HG03378 (cell line): ENCODE data around the gene FAM110A.
A peak's percentile ranks its signal among the peaks of the same experiment; 100 is the strongest.
"Not testable (repeated sequence)": the region's sequence is repeated elsewhere in the genome, so short reads cannot be mapped to it uniquely, and the experiment has no call there.

Source experiments
- ATAC-seq: cut with Tn5 transposase; IDR thresholded peaks from one replicate; pipeline ENCODE4 v1.9.1; 2021; ENCODE audit warnings: mild to moderate bottlenecking, moderate library complexity; ENCODE audit not compliant: unreplicated experiment

The FAM110A gene

DNA sequence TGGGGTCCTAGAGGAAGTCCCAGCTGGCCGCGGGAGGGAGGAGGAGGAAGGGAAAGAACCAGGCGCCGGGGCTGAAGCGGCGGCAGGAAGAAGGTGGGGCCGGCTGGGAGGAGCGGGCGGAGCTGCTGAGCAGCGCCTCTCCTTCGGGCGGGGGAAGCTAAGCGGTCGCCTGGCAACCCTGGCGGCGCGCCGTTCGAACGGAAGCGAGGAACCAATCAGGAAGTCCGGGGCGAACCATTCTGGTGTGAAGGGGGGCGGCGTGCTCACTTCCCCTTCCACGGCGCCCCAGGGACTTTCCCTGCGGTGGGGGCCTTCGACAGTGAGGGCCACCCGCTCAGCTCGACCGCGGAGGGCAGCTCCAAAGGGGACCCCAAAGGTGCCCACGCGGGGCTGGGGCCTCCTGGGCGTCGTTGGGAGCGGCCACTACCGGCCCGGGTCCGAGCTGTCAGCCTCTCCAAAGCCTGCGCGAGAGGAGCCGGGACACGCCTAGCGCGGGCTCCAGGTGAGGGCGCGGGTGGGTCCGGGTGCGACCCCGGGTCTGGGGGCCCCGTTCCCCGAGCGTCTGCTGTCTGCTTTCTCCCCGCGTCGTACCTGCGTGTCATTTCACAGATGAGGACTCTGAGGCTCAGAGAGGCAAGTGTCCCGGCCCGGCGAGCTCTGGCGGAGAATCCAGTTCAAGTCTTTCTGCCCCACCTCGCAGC is at the start of gene FAM110A:
TSS of gene FAM110A (plus strand) at position 266 of the 701 bp plus-strand sequence. CDS start 11,090 bp downstream, outside the sequence.
- peak; percentile 90 for ATAC-seq

DNA sequence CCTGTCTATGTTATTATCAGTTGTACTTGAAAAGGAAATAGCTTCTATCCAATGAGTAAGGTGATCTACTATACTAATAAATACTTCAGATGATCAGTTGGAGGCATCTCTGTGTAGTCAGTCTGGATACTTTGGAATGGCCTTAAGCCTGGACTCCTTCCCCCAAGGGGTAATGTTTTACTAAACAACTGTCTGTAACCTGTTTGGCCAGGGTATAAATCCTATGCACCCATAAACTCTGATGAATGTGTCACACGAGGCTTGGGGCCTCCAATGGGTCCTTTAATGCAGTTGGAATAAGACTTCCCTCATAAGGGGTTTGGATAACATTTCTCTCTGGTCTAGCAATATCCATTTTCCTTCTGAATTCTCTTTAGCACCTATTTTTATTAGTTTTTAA is 45.7 kb upstream of the FAM110A start:
- ATAC-seq = no peak

DNA sequence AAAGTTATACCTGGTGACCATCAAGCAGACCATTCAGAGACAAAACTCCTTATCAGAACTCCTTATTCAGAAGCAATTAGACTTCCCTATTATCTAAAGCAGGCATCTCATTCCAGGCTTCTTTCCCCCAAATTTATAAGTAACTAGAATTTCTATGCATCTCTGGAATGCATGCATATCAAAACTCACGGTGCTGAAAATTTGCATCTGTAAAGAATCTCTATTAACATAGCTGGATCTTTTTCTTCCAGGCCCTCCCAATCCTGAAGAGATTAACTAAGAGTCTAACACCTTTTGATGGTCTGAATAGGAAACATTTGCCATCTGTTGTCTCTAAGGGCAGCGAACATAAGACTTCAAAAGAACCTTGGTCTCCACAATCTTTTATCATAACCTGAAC is 42.5 kb upstream of the FAM110A start:
- no peak for ATAC-seq

DNA sequence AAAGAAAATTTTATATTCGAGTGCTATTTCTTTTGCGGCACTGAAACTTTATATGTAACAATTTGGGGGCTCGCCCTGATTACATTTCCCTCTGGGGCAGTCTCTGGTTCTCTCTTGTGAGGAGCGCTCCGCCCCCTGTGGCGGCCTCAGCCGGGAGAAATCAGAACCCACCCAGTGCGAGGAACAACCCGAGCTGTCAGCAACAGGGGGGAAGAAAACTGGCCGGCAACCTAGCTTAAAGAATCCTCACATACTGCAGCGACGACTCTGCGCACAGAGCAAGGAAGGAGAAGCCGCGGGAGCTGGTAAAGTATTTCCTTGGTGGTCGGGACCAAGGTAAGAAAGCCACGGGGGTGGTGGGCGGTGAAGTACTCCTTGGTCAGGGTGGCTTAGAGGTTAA is 41.3 kb upstream of the FAM110A start:
- ATAC-seq = no peak

DNA sequence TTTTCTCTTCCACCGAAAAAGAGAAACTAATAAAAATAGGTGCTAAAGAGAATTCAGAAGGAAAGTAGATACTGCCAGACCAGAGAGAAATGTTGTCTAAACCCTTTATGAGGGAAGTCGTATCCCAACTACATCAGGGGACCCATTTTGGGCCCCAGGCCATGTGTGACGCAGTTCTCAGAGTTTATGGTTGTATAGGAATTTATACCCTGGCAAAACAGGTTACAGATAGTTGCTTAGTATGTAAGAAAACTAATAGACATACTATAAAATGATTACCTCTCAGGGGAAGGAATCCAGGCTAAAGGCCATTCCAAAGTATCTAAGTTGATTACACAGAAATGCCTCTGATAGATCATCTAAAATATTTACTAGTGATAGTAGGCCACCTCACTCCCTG is 36.6 kb upstream of the FAM110A start:
- no peak for ATAC-seq

DNA sequence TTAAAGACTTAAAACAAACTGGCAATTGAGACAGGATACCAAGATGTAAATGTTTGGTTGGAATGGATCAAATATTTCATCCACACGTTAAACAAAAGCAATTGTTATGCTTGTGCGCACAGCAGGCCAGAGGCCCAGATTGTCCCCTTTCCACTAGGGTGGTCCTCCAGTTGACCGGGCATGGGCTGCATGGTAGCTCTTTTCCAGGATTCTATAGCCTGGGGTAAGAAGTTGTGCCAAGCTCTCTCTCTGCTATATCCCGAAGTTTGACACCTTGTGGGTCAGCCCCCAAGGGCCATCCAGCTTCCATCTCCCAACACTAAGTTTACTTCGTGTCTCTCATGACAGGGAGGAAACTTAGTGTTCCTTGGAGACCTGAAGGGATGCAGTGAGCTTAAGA is 34.8 kb upstream of the FAM110A start:
- ATAC-seq = not testable (repeated sequence)

DNA sequence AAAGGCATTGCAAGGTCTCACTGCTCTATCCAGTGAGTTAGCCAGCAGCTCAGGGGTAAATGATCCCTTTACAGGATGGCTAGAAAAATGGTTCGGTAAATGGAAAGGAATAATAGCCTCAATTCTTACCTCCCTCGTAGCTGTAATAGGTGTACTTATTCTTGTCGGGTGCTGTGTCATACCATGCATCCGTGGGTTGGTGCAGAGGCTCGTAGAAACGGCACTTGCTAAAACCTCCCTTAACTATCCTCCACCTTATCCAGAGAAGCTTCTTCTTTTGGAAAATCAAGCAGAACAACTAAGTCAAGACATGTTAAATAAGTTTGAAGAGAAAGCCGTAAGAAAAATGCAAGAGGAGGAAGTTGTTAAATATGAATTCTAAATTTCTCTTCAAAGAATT is 33.5 kb upstream of the FAM110A start:
- not testable (repeated sequence) for ATAC-seq

DNA sequence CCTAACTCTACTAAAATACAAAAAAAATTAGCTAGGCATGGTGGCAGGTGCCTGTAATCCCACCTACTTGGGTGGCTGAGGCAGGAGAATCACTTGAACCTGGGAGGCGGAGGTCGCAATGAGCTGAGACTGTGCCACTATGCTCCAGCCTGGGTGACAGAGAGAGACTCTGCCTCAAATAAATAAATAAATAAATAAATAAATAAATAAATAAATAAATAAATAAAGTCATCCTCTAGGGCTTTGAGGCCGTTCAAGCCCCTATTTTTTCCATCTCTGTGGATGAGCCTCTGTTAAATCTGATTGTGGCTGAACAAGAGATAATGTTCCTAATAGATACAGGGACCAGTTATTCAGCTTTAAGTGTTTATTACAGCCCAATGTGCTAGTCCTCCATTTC is 31.8 kb upstream of the FAM110A start:
- no peak for ATAC-seq

DNA sequence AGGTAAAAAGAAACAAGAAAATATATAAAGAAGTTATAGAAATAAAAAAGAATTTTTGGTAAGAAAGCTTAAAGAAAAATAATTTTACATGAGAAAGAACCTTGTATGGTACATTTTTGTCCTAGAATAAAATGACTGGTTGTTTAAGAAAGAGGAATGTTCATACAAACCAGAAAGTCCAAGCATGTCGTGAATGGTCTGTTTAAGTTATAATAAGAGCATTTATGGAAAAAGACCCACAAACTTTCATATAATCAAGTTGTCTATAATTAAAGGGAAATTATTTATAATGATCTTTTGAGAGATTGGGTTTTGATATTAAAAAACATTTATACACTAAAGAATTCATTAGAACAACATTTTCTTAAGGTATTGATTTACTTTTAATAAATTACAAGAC is 27.8 kb upstream of the FAM110A start:
- ATAC-seq = no peak

DNA sequence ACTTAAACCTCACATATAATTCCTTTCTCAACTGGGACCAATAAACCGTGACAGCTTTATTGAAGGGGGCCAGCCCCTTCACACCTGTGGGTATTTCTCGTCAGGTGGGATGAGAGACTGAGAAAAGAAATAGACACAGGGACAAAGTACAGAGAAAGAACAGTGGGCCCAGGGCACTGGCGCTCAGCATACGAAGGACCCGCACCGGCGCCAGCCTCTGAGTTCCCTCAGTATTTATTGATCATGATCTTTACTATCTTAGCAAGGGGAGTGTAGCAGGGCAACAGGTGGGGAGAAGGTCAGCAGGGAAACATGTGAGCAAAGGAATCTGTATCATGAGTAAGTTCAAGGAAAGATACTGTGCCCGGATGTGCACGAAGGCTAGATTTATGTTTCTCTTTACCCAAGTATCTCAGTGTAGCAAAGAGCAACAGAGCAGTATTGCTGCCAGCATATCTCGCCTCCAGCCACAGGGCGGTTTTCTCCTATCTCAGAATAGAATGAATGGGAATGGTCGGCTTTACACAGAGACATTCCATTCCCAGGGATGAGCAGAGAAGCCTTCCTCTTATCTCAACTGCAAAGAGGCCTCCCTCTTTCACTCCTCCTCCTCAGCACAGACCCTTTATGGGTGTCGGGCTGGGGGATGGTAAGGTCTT is 21.6 kb upstream of the FAM110A start:
- ATAC-seq = not testable (repeated sequence)

DNA sequence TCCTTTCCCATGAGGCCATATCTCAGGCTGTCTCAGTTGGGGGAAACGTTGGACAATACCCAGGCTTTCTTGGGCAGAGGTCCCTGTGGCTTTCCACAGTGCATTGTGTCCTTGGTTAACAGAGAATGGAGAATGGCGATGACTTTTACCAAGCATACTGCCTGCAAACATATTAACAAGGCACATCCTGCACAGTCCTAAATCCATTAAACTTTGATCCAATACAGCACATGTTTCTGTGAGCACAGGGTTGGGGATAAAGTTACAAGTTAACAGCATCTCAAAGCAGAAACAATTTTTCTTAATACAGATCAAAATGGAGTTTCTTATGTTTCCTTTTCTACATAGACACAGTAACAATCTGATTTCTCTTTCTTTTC is 21.1 kb upstream of the FAM110A start:
- not testable (repeated sequence) for ATAC-seq

DNA sequence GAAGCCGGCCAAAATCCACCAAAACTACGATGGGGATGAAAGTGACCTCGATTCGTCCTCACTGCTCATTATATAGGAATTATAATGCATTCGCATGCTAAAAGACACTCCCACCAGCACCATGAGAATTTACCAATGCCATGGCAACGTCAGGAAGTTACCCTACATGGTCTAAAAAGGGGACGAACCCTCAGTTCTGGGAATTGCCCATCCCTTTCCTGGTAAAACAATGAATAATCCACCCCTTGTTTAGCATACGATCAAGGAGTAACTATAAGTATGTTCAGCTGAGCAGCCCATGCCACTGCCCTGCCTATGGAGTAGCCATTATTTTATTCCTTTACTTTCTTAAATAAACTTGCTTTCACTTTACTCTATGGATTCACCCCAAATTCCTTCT is 20.1 kb upstream of the FAM110A start:
- ATAC-seq = no peak

DNA sequence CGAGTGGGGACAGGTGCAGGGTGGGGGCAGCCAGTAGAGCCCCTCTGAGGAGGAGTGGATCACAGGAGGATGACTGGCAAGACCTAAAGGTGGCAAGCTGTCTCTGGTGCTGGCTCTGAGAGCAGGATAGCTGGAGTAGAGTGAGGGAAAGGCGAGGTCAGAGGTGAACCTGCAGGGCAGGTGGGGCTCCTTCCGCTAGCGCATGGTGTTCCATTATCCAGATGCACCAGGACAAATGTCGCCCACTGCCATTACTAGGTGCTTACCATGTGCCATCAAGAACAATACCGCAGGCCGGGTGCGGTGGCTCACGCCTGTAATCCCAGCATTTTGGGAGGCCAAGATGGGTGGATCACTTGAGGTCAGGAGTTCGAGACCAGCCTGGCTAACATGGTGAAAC is 18.3 kb upstream of the FAM110A start:
- ATAC-seq = no peak

DNA sequence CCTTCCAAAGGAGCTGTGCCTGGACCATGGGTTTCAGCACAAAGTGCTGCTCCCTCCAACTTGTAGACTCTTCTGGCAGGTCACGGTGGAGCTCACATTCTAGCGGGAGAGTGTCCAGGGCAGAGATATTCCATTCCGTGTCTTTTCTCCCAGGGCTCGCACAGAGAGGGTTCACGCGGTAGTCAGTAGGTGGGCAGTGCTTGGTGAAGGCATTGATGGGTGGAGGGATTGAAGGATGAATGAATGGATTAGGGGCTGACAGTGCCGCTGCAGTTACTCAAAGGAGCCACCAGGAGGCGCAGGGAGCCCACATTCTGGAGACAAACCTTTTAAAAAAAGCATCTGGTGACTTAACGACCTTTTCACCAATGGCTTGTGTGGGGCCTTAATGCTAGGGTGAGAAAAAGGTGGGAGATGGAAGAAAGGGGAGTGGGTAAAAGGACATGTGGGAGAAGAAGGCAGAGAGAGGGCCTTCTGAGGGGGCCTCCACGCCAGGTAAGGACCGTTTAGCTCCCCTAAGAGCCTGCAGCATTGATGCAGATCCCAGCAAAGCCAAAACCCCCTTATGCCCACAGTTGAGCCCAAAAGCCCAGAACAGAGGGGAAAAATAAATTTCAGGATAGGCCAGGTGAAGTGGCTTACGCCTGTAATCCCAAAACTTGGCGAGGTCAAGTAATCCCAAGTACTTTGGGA is 17.5 kb upstream of the FAM110A start:
- no peak for ATAC-seq

DNA sequence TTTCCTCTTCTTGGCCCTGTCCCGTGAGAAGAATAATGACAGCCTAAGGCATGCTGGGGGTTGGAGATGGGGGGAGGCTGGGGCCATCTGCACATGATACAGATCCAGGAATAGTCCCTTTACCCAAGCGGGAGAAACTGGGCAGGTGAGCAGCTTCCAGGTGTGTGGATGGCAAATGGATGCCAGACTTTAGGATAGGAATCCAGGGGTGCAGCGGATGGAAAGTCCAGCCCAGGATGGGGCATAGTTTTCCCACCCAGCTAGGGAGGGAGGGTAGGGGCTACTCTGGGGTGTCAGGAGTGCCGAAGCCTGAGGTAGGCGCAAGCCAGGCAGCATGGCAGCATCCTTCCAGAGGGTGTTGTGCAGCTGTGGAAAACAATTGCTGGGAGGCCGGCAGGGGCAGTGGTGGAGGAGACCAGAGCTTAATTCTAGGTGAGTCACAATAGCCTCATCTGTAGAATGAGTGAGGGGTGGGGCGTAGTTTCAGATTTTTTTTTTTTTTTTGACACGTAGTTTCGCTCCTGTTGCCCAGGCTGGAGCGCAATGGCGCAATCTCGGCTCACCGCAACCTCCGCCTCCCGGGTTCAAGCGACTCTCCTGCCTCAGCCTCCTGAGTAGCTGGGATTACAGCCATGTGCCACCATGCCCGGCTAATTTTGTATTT is 15.4 kb upstream of the FAM110A start:
- ATAC-seq = no peak

DNA sequence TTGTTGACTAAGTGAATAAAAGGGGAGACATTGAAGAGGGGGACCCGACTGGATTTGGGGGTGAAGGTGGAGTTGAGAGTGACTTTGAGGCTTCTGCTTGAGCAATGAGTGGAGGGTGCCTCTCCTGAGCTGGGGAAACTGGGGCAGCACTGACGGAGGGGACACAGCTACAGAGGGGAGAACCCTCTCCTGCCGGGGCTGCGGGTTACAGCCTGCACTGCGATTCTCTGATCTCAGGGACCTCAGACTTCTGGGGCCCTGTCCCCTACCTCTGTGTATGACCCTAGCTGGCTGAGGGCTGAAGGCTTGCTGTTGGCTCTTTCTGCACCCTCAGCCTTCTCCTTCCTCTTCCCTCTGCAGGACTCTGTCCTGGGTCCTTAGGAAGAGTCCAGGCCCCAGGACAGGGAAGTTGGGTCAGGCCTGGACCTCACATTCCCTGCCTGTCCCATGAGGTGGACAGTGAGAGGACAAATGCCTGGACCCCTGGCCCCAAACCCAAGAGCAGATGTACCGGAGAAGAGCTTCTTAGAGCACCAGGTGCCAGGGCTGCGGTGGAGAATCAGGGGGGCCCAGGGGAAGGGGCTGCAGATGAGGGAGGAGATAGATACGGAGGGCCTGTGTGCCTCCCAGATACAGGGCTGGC is 13.7 kb upstream of the FAM110A start:
- no peak for ATAC-seq

DNA sequence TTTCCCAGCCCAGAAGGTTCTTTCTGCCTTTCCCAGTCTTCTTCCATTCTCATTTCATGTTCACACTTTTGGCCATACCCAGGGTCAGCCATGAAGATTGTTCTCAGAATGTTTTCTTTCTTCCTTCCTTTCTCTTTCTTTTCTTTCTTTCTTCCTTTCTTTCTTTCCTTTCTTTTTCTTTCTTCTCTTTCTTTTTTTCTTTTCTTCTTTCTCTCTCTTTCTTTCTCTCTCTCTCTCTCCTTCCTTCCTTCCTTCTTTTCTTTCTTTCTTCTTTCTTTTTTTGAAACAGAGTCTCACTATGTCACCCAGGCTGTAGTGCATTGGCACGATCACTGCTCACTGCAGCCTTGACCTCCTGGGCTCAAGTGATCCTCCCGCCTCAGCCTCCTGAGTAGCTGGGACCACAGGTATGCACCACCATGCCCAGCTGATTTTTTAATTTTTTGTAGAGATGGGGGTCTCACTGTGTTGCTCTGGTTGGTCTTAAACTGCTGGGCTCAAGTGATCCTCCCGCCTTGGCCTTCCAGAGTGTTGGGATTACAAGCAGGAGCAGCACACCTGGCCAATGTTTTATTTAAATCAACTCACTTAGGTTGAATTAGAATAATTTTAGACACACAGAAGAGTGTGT is 13.1 kb upstream of the FAM110A start:
- no peak for ATAC-seq

DNA sequence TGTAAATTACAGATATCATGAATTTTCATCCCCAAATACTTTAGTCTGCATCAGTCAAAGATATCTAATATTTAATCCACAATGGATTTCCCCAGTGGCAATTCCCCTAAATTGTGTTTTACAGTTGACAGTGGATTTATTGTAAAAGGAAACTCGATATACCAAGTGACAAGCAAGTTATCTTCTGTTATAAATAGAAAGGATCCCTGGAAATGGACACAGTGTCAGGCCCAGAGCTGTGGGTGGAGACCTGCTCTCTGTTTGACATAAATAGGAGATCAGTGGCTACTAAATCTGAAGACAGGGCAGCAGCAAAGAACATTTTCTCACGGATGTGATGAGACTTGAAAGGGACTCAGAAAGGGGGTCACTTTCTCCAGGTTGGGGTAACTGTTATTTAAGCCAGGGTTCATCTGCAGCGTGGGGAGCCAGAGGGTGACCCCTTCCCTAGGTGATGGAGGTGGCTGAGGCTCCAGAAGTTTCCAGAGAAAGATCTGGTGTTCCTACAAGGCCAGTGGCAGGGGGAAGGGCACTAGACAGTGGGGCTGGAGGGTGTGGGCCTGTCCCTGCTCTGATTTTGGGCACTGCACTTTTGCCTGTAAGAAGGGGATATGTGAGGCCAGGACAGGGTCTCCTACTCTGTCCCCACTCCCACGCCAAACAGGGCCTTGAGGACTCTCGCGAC is 12.3 kb upstream of the FAM110A start:
- no peak for ATAC-seq

DNA sequence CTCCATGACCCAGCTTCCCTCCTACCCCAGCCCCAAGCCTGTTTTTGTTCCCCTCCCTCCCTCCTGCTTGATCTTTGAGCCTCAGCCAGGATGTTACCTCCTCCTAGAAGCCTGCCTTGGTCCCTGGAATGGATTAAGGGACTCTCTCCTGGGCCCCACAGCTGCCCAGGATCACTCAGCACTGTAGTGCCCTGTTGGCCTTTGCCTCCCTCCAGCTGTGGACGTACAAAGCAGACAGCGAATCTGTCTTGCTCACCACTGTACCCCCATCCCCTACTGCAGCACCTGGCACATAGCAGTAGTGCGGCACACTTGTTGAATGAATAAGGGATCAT is 11.8 kb upstream of the FAM110A start:
- ATAC-seq = no peak
